ENCODE measurements around the gene ZNF512B. TPM values are rescaled to one million over a fixed set of nuclear protein-coding genes. Genes with fewer than 3 reads are reported as not detected.

The ZNF512B gene
- total and polyA plus RNA-seq, 4 donors, result 1.8 to 11.8 (median 9.8) TPM

- TF ChIP-seq RAD21 (IDR thresholded peaks at IDR 0.05), result no peak
- no peak for TF ChIP-seq TAF1 (conservative IDR thresholded peaks at IDR 0.05)
- no peak for TF ChIP-seq YY1 (IDR thresholded peaks at IDR 0.05)
- TF ChIP-seq EGR1 (IDR thresholded peaks at IDR 0.05; ENCODE audit: low read depth in 2 of 2), result no peak
- no peak for TF ChIP-seq MAX (IDR thresholded peaks at IDR 0.05)
- no peak for TF ChIP-seq NR2F2 (IDR thresholded peaks at IDR 0.05)
- TF ChIP-seq JUND (IDR thresholded peaks at IDR 0.05), result no peak
- TF ChIP-seq FOXA1 (IDR thresholded peaks at IDR 0.05), result no peak
- no peak for TF ChIP-seq GABPA (IDR thresholded peaks at IDR 0.05 in 1 of 2, conservative IDR thresholded peaks at IDR 0.05 in 1 of 2)
- no peak for TF ChIP-seq ATF3 (IDR thresholded peaks at IDR 0.05)
Measured at GRCh38 chr20:64006902-64007301, 37.2 kb upstream of the ZNF512B start (continued).

GRCh38 chr20:64006490-64006889, 36.8 kb upstream of the ZNF512B start:
- DNase-seq (ENCODE audit: low spot score), result no peak
- Histone ChIP-seq H3K4me1 (ENCODE audit: control insufficient read depth in 4 of 4, insufficient read depth in 4 of 4, low read length in 3 of 4) (no peaks in the 10 kb centered on the region), H3K36me3 (ENCODE audit: control insufficient read depth in 4 of 4, insufficient read depth in 3 of 4, low read depth in 1 of 4, low read length in 3 of 4) (peaks cover 5 to 68% (median 50%) of the 10 kb centered on the region in 4 donors), H3K27me3 (ENCODE audit: control insufficient read depth in 4 of 4, insufficient read depth in 4 of 4, low read length in 3 of 4) (no peaks in the 10 kb centered on the region), H3K4me3 (ENCODE audit: low read depth in 1 of 3, low read length in 3 of 3) (no peak overlapping the region), H3K27ac (ENCODE audit: low read depth in 1 of 2, low read length in 2 of 2) (no peak overlapping the region), H3K9ac (ENCODE audit: low read depth in 1 of 2, low read length in 2 of 2) (no peak overlapping the region), H3K9me3 (ENCODE audit: control insufficient read depth in 4 of 4, low read length in 3 of 4) (no peaks in the 10 kb centered on the region)
- WGBS, result 87% methylated on average over 10 of the region's 10 CpGs
- no peak for TF ChIP-seq YY1 (IDR thresholded peaks at IDR 0.05)
- TF ChIP-seq RXRA (IDR thresholded peaks at IDR 0.05), result no peak
- TF ChIP-seq HNF4G (IDR thresholded peaks at IDR 0.05), result no peak
- no peak for TF ChIP-seq ATF3 (IDR thresholded peaks at IDR 0.05)
- no peak for TF ChIP-seq JUND (IDR thresholded peaks at IDR 0.05)
- no peak for TF ChIP-seq GABPA (IDR thresholded peaks at IDR 0.05 in 1 of 2, conservative IDR thresholded peaks at IDR 0.05 in 1 of 2)
- TF ChIP-seq CTCF (IDR thresholded peaks at IDR 0.05; ENCODE audit: low read depth, low read length, missing input control), result no peak
- TF ChIP-seq REST (IDR thresholded peaks at IDR 0.05), result no peak
- TF ChIP-seq FOXA1 (IDR thresholded peaks at IDR 0.05), result no peak
- no peak for TF ChIP-seq TAF1 (conservative IDR thresholded peaks at IDR 0.05)
- TF ChIP-seq RAD21 (IDR thresholded peaks at IDR 0.05), result no peak
- TF ChIP-seq FOXA2 (IDR thresholded peaks at IDR 0.05), result no peak
- TF ChIP-seq EGR1 (IDR thresholded peaks at IDR 0.05; ENCODE audit: low read depth in 2 of 2), result no peak
- no peak for TF ChIP-seq HNF4A (conservative IDR thresholded peaks at IDR 0.05)
- TF ChIP-seq MAX (IDR thresholded peaks at IDR 0.05), result no peak
- no peak for TF ChIP-seq SP1 (IDR thresholded peaks at IDR 0.05)
- no peak for TF ChIP-seq NR2F2 (IDR thresholded peaks at IDR 0.05)
